ENCODE data around the gene PPP1R12B.
"Not testable (repeated sequence)": the region's sequence is repeated elsewhere in the genome, so short reads cannot be mapped to it uniquely, and the experiment has no call there.

The PPP1R12B gene

GRCh38 chr1:202556037-202556436 lies 207.5 kb downstream of the PPP1R12B start:
- not testable (repeated sequence) for DNase-seq (ENCODE audit: low read depth)

- not testable (repeated sequence) for DNase-seq (ENCODE audit: low read depth)
Observed at GRCh38 chr1:202557662-202558061, 209.2 kb downstream of the PPP1R12B start.

GRCh38 chr1:202561240-202561639 lies 212.7 kb downstream of the PPP1R12B start:
- DNase-seq (ENCODE audit: low read depth) = no peak

GRCh38 chr1:202561726-202562443 lies 213.4 kb downstream of the PPP1R12B start:
- no peak for DNase-seq (ENCODE audit: low read depth)

- no peak for DNase-seq (ENCODE audit: low read depth)
Observed at GRCh38 chr1:202562444-202563060, 214.1 kb downstream of the PPP1R12B start.

GRCh38 chr1:202563818-202564217 lies 215.3 kb downstream of the PPP1R12B start:
- DNase-seq (ENCODE audit: low read depth) = no peak

GRCh38 chr1:202564958-202565495 lies 216.5 kb downstream of the PPP1R12B start:
- no peak for DNase-seq (ENCODE audit: low read depth)

- DNase-seq (ENCODE audit: low read depth) = no peak
Observed at GRCh38 chr1:202565890-202566602, 217.5 kb downstream of the PPP1R12B start.

GRCh38 chr1:202567738-202568137 lies 219.2 kb downstream of the PPP1R12B start:
- no peak for DNase-seq (ENCODE audit: low read depth)

GRCh38 chr1:202568410-202568809 lies 219.9 kb downstream of the PPP1R12B start:
- DNase-seq (ENCODE audit: low read depth) = no peak

- no peak for DNase-seq (ENCODE audit: low read depth)
Observed at GRCh38 chr1:202568826-202569225, 220.3 kb downstream of the PPP1R12B start.

- DNase-seq (ENCODE audit: low read depth) = no peak
Observed at GRCh38 chr1:202569393-202570322, 221.2 kb downstream of the PPP1R12B start.

- no peak for DNase-seq (ENCODE audit: low read depth)
Observed at GRCh38 chr1:202571719-202572339, 223.3 kb downstream of the PPP1R12B start.

GRCh38 chr1:202572867-202573266 lies 224.4 kb downstream of the PPP1R12B start:
- DNase-seq (ENCODE audit: low read depth) = no peak

- no peak for DNase-seq (ENCODE audit: low read depth)
Observed at GRCh38 chr1:202575918-202576653, 227.6 kb downstream of the PPP1R12B start.

- DNase-seq (ENCODE audit: low read depth) = no peak
Observed at GRCh38 chr1:202576816-202577215, 228.3 kb downstream of the PPP1R12B start.

- DNase-seq (ENCODE audit: low read depth) = no peak
Observed at GRCh38 chr1:202577381-202577780, 228.9 kb downstream of the PPP1R12B start.

GRCh38 chr1:202578001-202578504 lies 229.6 kb downstream of the PPP1R12B start:
- no peak for DNase-seq (ENCODE audit: low read depth)

GRCh38 chr1:202578565-202578964 lies 230.1 kb downstream of the PPP1R12B start:
- DNase-seq (ENCODE audit: low read depth) = no peak

GRCh38 chr1:202579806-202580205 lies 231.3 kb downstream of the PPP1R12B start:
- DNase-seq (ENCODE audit: low read depth) = no peak
